Natural killer cell treated with Interleukin-12 subunit alpha and Interleukin-12 subunit beta and Interleukin-15 and Interleukin-18, amount 100 ng/mL, for 72 hours (primary cell): ENCODE results near the gene JAK1. TPM values are rescaled to one million over a fixed set of nuclear protein-coding genes. Genes with fewer than 3 reads are reported as not detected.

Experiments used
- ATAC-seq, 2 donors: fragments of 150-1000 bp; cut with Tn5 transposase in 1 of 2; sonication (Bioruptor Pico), chemical (Tn5 transposase) in 1 of 2; 2 replicates each; pipeline ENCODE4 v1.10.0; 2021
- DNase-seq: peaks from one replicate; pipeline ENCODE4 v3.0.0; 2022; ENCODE audit warnings: low spot score
- H3K27ac Mint-ChIP-seq, 2 donors: 1 replicate in 1 of 2; 2 replicates in 1 of 2; pipeline ENCODE4 v1.8.0; 2022; ENCODE audit warnings: mixed read lengths in 2 of 2, mild to moderate bottlenecking in 1 of 2, moderate library complexity in 1 of 2
- H3K27me3 Mint-ChIP-seq, 2 donors: 1 replicate in 1 of 2; 2 replicates in 1 of 2; pipeline ENCODE4 v1.8.0; 2022; ENCODE audit warnings: mixed read lengths in 2 of 2
- H3K36me3 Mint-ChIP-seq: one replicate; pipeline ENCODE4 v1.8.0; 2022; ENCODE audit warnings: mixed read lengths
- H3K4me1 Mint-ChIP-seq, 2 donors: 1 replicate in 1 of 2; 2 replicates in 1 of 2; pipeline ENCODE4 v1.8.0; 2022; ENCODE audit warnings: low read depth in 2 of 2, mixed read lengths in 2 of 2, mild to moderate bottlenecking in 1 of 2
- H3K4me3 Mint-ChIP-seq: one replicate; pipeline ENCODE4 v1.8.0; 2022; ENCODE audit warnings: mixed read lengths
- H3K9me3 Mint-ChIP-seq: 2 replicates; pipeline ENCODE4 v1.8.0; 2022; ENCODE audit warnings: mixed read lengths
- total RNA-seq, 2 donors: library from RNA; stranded (reverse); gene quantifications; one replicate each; pipeline ENCODE4 v1.2.3, GENCODE V29; 2022

Gene JAK1
- total RNA-seq, 2 donors from 2014 or later, result 132 to 198 TPM

DNA sequence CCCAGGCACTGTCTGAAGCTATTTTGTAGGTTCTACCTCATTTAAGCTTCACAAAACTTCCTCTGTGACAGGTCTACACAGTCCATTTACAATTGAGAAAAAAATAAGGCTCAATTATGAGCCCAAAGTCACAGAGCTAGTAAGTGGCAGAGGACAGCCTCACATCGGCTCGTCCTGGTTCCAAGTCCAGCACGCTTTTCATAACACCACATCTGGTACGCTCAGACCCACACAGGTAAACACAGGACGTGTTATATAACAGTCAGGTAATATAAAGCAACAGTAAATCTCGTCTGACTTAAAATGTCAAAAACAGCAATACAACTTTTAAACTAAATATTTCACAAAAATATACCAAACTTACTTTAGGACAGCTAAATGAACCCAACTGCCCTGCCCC is 13.1 kb downstream of the JAK1 start:
- H3K4me3 Mint-ChIP-seq, result no peak overlapping the region
- H3K27ac Mint-ChIP-seq, result no peak overlapping the region
- no peaks in the 10 kb centered on the region for H3K36me3 Mint-ChIP-seq
- H3K27me3 Mint-ChIP-seq, result no peaks in the 10 kb centered on the region
- no peak for DNase-seq
- H3K4me1 Mint-ChIP-seq, result peaks cover 37 to 38% of the 10 kb centered on the region in 2 donors
- no peaks in the 10 kb centered on the region for H3K9me3 Mint-ChIP-seq
- no peak for ATAC-seq

GRCh38 chr1:64950284-64950809 is 16.0 kb downstream of the JAK1 start:
- Mint-ChIP-seq H3K9me3 (no peaks in the 10 kb centered on the region), H3K27ac (peak overlapping the region in 1 of 2 donors; percentile 82), H3K27me3 (no peaks in the 10 kb centered on the region), H3K36me3 (no peaks in the 10 kb centered on the region), H3K4me3 (peak overlapping the region; percentile 68), H3K4me1 (peaks cover 53 to 57% of the 10 kb centered on the region in 2 donors)
- ATAC-seq (no peak), DNase-seq (no peak)

GRCh38 chr1:64948905-64949833 is 17.2 kb downstream of the JAK1 start:
- Mint-ChIP-seq H3K27me3 (no peaks in the 10 kb centered on the region), H3K36me3 (no peaks in the 10 kb centered on the region), H3K4me3 (peak overlapping the region; percentile 59), H3K27ac (peak overlapping the region in 1 of 2 donors; percentile 76), H3K9me3 (no peaks in the 10 kb centered on the region), H3K4me1 (peaks cover 59 to 67% of the 10 kb centered on the region in 2 donors)
- DNase-seq (no peak), ATAC-seq (peak; percentile 79 to 87)

- H3K9me3 Mint-ChIP-seq, result no peaks in the 10 kb centered on the region
- peaks cover 61 to 71% of the 10 kb centered on the region in 2 donors for H3K4me1 Mint-ChIP-seq
- H3K27ac Mint-ChIP-seq, result peak overlapping the region in 1 of 2 donors; percentile 76
- H3K36me3 Mint-ChIP-seq, result no peaks in the 10 kb centered on the region
- no peak for DNase-seq
- no peak for ATAC-seq
- H3K4me3 Mint-ChIP-seq, result peak overlapping the region; percentile 59
- no peaks in the 10 kb centered on the region for H3K27me3 Mint-ChIP-seq
Observed at GRCh38 chr1:64948216-64948615, 18.1 kb downstream of the JAK1 start.

DNA sequence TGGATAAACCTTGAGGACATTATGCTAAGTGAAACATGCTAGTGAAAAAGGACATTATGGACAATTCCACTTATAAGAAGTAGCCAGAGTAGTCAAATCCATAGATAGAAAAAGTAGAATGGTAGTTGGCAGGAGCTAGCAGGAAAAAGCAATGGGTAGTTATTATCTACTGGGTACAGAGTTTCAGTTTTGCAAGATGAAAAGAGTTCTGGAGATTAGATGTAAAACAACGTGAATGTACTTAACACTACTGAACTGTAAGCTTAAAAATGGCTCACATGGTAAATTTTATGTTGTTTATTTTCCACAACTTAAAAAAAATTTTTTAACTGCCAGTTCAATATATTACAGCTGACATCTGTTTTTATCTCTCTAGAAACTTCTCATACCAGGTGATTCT is 19.4 kb downstream of the JAK1 start:
- Mint-ChIP-seq H3K36me3 (no peaks in the 10 kb centered on the region), H3K4me3 (peak overlapping the region; percentile 26), H3K27me3 (no peaks in the 10 kb centered on the region), H3K9me3 (no peaks in the 10 kb centered on the region), H3K27ac (peak overlapping the region in 1 of 2 donors; percentile 76), H3K4me1 (peaks cover 62 to 70% of the 10 kb centered on the region in 2 donors)
- DNase-seq (no peak), ATAC-seq (no peak)

GRCh38 chr1:64944913-64945312 is 21.4 kb downstream of the JAK1 start:
- no peaks in the 10 kb centered on the region for H3K9me3 Mint-ChIP-seq
- no peaks in the 10 kb centered on the region for H3K27me3 Mint-ChIP-seq
- H3K4me1 Mint-ChIP-seq, result peaks cover 60 to 67% of the 10 kb centered on the region in 2 donors
- H3K36me3 Mint-ChIP-seq, result no peaks in the 10 kb centered on the region
- no peak overlapping the region for H3K4me3 Mint-ChIP-seq
- no peak for DNase-seq
- no peak overlapping the region for H3K27ac Mint-ChIP-seq
- ATAC-seq, result no peak

DNA sequence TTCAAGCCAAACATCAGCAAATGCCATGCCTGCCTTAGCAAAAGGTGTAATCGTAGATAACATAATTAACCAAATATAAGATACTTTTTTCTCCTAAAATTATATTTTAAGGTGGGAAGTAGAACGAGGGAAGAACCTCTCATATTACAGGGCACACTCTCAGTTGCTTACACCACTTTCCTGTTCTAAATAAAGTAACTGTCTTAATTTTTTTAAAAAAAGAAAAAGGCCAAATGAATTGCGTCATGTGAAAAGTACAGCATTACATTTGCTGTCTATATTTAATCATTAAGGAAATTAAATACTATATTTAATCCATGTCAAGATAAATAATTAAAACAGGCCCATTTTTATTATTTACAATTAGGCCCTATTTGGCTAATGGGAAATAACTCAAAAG is 23.7 kb downstream of the JAK1 start:
- no peaks in the 10 kb centered on the region for H3K27me3 Mint-ChIP-seq
- ATAC-seq (no peak), DNase-seq (no peak)
- no peak overlapping the region for H3K4me3 Mint-ChIP-seq
- peaks cover 58 to 66% of the 10 kb centered on the region in 2 donors for H3K4me1 Mint-ChIP-seq
- no peaks in the 10 kb centered on the region for H3K36me3 Mint-ChIP-seq
- peak overlapping the region in 1 of 2 donors; percentile 90 for H3K27ac Mint-ChIP-seq
- no peaks in the 10 kb centered on the region for H3K9me3 Mint-ChIP-seq

- H3K4me3 Mint-ChIP-seq, result no peak overlapping the region
Observed at GRCh38 chr1:64942118-64942517, 24.2 kb downstream of the JAK1 start.

GRCh38 chr1:64941461-64942117 is 24.8 kb downstream of the JAK1 start:
- H3K9me3 Mint-ChIP-seq, result no peaks in the 10 kb centered on the region
- H3K27me3 Mint-ChIP-seq, result no peaks in the 10 kb centered on the region
- DNase-seq (no peak), ATAC-seq (no peak)
- H3K36me3 Mint-ChIP-seq, result no peaks in the 10 kb centered on the region
- H3K4me3 Mint-ChIP-seq, result no peak overlapping the region
- H3K4me1 Mint-ChIP-seq, result peaks cover 53 to 61% of the 10 kb centered on the region in 2 donors
- H3K27ac Mint-ChIP-seq, result peak overlapping the region; percentile 3 to 90

More at GRCh38 chr1:64942118-64942517, 24.2 kb downstream of the JAK1 start:
- Mint-ChIP-seq H3K4me1 (peaks cover 56 to 64% of the 10 kb centered on the region in 2 donors), H3K27me3 (no peaks in the 10 kb centered on the region), H3K27ac (peak overlapping the region in 1 of 2 donors; percentile 90), H3K36me3 (no peaks in the 10 kb centered on the region), H3K9me3 (no peaks in the 10 kb centered on the region)
- ATAC-seq (no peak), DNase-seq (no peak)

DNA sequence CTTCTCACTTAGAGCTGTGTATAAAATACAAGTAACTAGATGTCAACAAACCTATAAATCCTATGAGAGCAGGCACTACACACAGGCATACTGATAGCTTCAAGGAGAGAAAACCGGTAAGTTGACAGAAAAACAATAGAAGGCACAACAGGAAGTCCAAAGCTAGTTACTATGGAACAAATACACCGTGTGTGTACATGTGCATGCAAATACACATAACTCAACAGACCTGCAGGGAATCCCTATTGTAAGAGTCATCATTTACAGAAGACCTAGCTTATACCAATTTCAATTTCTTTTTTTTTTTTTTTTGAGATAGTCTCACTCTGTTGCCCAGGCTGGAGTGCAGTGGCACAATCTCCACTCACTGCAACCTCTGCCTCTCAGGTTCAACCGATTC is 26.3 kb downstream of the JAK1 start:
- Mint-ChIP-seq H3K4me1 (peaks cover 58 to 66% of the 10 kb centered on the region in 2 donors), H3K4me3 (no peak overlapping the region), H3K27ac (peak overlapping the region in 1 of 2 donors; percentile 56), H3K9me3 (no peaks in the 10 kb centered on the region), H3K36me3 (no peaks in the 10 kb centered on the region), H3K27me3 (no peaks in the 10 kb centered on the region)
- peak in 1 of 2 donors; percentile 48 for ATAC-seq
- DNase-seq, result no peak

- Mint-ChIP-seq H3K9me3 (no peaks in the 10 kb centered on the region), H3K27me3 (no peaks in the 10 kb centered on the region), H3K36me3 (no peaks in the 10 kb centered on the region), H3K4me1 (peaks cover 65 to 69% of the 10 kb centered on the region in 2 donors), H3K27ac (peak overlapping the region in 1 of 2 donors; percentile 58), H3K4me3 (no peak overlapping the region)
- DNase-seq, result no peak
- no peak for ATAC-seq
Observed at GRCh38 chr1:64938991-64939390, 27.4 kb downstream of the JAK1 start.

DNA sequence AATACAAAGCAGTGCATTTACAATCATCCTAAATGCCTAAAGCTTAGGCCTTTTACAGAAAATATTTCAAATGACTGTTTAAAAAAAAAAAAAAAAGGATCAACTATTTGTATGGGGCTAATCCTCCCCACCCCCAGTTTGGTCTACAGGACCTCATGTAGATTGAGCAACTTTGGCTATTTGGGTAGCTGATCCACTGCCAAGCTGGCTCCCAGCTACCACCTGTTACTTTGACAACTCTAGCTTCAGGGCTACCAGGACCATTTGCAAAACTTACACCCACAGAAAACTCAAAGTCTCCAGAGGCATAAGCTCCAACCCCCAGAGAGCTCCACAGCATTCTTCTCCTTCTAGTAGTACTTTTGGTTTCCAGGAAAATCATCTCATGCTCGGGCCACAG is 29.4 kb downstream of the JAK1 start:
- H3K4me3 Mint-ChIP-seq, result no peak overlapping the region
- H3K4me1 Mint-ChIP-seq, result peaks cover 69 to 74% of the 10 kb centered on the region in 2 donors
- no peak for ATAC-seq

DNA sequence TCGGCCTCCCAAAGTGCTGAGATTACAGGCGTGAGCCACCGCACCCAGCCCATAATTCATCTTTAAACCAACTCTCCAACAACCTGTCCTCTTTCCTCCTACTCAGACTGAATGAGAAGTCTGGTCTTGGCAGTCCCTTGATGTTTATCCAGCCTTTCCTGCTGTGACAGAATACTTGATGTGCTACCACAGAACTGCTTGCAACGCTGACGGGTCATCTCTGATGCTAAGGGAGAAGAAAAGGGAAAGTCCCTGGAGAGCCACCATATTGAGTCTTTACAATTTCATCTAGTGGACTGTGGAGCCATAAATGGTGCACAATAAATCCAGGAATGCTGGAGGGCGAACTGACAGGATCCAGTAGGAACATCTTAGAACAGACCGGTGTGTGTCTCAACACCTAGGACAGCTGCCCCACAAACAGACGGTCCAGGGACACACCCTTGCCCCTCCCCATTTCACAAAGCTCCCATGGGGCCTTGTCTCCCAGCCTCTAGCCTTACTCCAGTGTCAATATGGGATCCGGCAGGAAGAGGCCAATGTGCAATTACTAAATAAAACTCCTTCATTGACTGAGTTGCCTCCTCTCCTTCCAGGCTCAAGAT is 30.7 kb downstream of the JAK1 start:
- Mint-ChIP-seq H3K27me3 (no peaks in the 10 kb centered on the region), H3K4me1 (peaks cover 73 to 74% of the 10 kb centered on the region in 2 donors), H3K4me3 (no peak overlapping the region), H3K36me3 (no peaks in the 10 kb centered on the region), H3K27ac (peak overlapping the region; percentile 42 to 75), H3K9me3 (no peaks in the 10 kb centered on the region)
- no peak for DNase-seq
- peak in 1 of 2 donors; percentile 52 for ATAC-seq

More for the DNA sequence above, 29.4 kb downstream of the JAK1 start:
- peak overlapping the region in 1 of 2 donors; percentile 58 for H3K27ac Mint-ChIP-seq
- H3K27me3 Mint-ChIP-seq, result no peaks in the 10 kb centered on the region
- H3K9me3 Mint-ChIP-seq, result no peaks in the 10 kb centered on the region
- H3K36me3 Mint-ChIP-seq, result no peaks in the 10 kb centered on the region
- no peak for DNase-seq
